Liver (tissue), 3 donors: ENCODE results near the gene TP53TG5.

Source experiments
- FOXA1 ChIP-seq: IDR thresholded peaks from 2 replicates; pipeline ENCODE4 v1.6.1; 2016; ENCODE audit warnings: antibody characterized with exemption
- HNF4G ChIP-seq: IDR thresholded peaks from 2 replicates; pipeline ENCODE4 v1.6.1; 2016; ENCODE audit warnings: antibody characterized with exemption
- TF ChIP-seq, protein P1 (sequence below): fragments of 150-350 bp; IDR thresholded peaks from 2 replicates; pipeline ENCODE4 v1.5.1; 2017; ENCODE audit warnings: improper control_type of control experiment, low read depth, low read length; ENCODE audit not compliant: missing input control
- donor health status: healthy.
- donor health status: healthy.

DNA sequence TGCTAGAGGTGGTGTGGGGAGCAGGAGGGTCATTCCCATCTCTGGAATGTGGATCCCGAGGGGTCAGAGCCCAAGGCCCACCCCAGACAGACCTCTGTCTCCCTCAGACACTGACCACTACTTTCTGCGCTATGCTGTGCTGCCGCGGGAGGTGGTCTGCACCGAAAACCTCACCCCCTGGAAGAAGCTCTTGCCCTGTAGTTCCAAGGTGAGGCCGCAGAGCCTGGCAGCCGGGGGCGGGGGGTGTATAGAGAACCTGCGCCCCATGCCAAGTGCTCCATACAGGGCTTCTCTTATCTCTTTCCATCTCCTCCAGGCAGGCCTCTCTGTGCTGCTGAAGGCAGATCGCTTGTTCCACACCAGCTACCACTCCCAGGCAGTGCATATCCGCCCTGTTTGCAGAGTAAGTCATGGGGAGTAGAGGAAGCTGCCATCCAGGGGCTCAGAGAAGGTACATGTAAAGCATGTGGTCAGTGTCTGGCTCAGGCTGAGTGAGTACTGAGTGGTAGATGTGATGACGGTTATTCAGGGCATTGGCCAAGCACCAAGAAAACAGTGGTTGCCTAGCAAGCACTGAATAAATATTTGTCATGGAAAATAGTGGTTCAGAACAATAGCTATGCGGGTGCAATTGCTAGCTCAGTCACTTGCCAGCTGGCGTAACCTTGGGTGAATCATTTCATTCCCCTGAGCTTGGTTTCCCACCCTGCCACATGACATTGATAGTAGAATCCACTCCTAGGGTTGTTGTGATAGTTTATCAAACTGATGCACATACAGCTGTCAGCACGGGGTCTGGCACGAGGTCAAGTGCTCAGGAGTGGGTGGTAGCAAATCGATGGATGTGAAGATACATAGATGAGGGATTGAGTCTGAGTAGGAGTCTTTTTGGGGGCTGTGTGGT lies 41.3 kb upstream of the TP53TG5 start:
- TF ChIP-seq HNF4G (no peak), FOXA1 (no peak)
- TF ChIP-seq, protein P1, sequence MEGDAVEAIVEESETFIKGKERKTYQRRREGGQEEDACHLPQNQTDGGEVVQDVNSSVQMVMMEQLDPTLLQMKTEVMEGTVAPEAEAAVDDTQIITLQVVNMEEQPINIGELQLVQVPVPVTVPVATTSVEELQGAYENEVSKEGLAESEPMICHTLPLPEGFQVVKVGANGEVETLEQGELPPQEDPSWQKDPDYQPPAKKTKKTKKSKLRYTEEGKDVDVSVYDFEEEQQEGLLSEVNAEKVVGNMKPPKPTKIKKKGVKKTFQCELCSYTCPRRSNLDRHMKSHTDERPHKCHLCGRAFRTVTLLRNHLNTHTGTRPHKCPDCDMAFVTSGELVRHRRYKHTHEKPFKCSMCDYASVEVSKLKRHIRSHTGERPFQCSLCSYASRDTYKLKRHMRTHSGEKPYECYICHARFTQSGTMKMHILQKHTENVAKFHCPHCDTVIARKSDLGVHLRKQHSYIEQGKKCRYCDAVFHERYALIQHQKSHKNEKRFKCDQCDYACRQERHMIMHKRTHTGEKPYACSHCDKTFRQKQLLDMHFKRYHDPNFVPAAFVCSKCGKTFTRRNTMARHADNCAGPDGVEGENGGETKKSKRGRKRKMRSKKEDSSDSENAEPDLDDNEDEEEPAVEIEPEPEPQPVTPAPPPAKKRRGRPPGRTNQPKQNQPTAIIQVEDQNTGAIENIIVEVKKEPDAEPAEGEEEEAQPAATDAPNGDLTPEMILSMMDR, result no peak
